ENCODE measurements around the gene TRPM3. TPM values are rescaled to one million over a fixed set of nuclear protein-coding genes. Genes with fewer than 3 reads are reported as not detected.
A peak's percentile ranks its signal among the peaks of the same experiment; 100 is the strongest.

Gene TRPM3
- total and polyA plus RNA-seq, 2 of the 13 experiments (the other 11 are each of a cell fraction or from before 2014, with no cell fraction given), result not detected

DNA sequence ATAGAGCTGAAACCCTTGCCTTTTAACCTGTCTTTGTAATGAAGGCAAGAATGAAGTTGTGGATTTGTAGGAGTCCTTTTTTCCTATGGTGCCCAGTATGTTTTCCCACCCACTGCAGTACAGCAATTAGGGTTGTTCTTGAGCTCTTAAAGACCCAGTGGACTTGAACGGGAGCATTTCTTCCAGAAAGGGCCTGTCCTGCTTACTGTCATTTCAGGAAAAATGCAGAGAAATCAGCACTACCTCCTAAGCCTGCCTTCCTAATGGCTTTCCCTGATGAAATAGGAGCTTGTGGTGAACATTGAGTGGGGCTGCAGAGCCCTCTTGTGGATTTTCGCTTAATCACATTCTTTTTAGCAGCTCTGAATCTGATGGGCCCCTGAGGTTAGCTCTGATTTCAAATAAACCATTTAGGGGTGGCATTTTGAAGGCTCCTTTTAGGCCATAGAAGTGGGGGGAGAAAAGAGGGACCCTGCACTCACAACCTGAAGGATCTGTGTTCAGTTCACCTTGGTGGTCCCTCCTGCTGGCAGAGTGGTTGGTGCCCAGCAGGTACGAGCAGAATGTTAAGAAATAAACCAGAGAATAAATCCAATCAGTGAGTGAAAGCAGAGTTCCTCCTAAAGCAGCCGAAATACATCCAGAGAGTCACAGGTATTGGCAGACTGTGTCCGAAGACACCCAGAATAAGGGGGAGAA is 519.0 kb downstream of the TRPM3 start (continued):
- TF ChIP-seq ARID5B (CRISPR knock-in tag; IDR thresholded peaks at IDR 0.05), result 0 out of 2 replicates have a peak, but pooled peaks have one; percentile 10
- TF ChIP-seq ZNF180 (CRISPR knock-in tag; IDR thresholded peaks at IDR 0.05; ENCODE audit: borderline replicate concordance, low read depth), result no peak
- TF ChIP-seq MTF1 (CRISPR knock-in tag; IDR thresholded peaks at IDR 0.05), result no peak
- TF ChIP-seq ZMYM2 (CRISPR knock-in tag; IDR thresholded peaks at IDR 0.05), result no peak
- peak; percentile 44 for TF ChIP-seq CEBPG (CRISPR knock-in tag; IDR thresholded peaks at IDR 0.05)
- TF ChIP-seq, protein P1, sequence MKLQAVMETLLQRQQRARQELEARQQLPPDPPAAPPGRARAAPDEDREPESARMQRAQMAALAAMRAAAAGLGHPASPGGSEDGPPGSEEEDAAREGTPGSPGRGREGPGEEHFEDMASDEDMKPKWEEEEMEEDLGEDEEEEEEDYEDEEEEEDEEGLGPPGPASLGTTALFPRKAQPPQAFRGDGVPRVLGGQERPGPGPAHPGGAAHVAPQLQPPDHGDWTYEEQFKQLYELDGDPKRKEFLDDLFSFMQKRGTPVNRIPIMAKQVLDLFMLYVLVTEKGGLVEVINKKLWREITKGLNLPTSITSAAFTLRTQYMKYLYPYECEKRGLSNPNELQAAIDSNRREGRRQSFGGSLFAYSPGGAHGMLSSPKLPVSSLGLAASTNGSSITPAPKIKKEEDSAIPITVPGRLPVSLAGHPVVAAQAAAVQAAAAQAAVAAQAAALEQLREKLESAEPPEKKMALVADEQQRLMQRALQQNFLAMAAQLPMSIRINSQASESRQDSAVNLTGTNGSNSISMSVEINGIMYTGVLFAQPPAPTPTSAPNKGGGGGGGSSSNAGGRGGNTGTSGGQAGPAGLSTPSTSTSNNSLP (IDR thresholded peaks at IDR 0.05; ENCODE audit: low read depth, low read length), result 0 out of 2 replicates have a peak, but pooled peaks have one; percentile 18
- TF ChIP-seq RARG (CRISPR knock-in tag; IDR thresholded peaks at IDR 0.05; ENCODE audit: low read depth), result no peak
- TF ChIP-seq, protein P2, sequence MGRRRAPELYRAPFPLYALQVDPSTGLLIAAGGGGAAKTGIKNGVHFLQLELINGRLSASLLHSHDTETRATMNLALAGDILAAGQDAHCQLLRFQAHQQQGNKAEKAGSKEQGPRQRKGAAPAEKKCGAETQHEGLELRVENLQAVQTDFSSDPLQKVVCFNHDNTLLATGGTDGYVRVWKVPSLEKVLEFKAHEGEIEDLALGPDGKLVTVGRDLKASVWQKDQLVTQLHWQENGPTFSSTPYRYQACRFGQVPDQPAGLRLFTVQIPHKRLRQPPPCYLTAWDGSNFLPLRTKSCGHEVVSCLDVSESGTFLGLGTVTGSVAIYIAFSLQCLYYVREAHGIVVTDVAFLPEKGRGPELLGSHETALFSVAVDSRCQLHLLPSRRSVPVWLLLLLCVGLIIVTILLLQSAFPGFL (CRISPR knock-in tag; IDR thresholded peaks at IDR 0.05), result no peak

Data from HepG2 (cell line).